Prostate gland (tissue), 2 donors: Measurements from ENCODE around the gene TMEM114.

ENCODE experiments used
- POLR2A ChIP-seq: fragments of 450-650 bp; IDR thresholded peaks from one replicate; pipeline ENCODE4 v1.6.1; 2016; ENCODE audit warnings: antibody characterized with exemption, mild to moderate bottlenecking
- POLR2AphosphoS5 ChIP-seq: sonication (generic); formaldehyde crosslinking; IDR thresholded peaks from one replicate; pipeline ENCODE4 v1.6.1; 2017; ENCODE audit warnings: antibody characterized with exemption
- TF ChIP-seq, protein P1 (sequence below), 4 experiments: fragments of 200-600 bp in 2 of 4; fragments of 450-650 bp in 2 of 4; sonication (generic) in 2 of 4; IDR thresholded peaks; 1 replicate in 3 of 4; 2 replicates in 1 of 4; pipeline ENCODE4 v1.5.1; 2016 to 2019; ENCODE audit warnings: antibody characterized with exemption in 4 of 4, mild to moderate bottlenecking in 2 of 4, moderate library complexity in 2 of 4

DNA sequence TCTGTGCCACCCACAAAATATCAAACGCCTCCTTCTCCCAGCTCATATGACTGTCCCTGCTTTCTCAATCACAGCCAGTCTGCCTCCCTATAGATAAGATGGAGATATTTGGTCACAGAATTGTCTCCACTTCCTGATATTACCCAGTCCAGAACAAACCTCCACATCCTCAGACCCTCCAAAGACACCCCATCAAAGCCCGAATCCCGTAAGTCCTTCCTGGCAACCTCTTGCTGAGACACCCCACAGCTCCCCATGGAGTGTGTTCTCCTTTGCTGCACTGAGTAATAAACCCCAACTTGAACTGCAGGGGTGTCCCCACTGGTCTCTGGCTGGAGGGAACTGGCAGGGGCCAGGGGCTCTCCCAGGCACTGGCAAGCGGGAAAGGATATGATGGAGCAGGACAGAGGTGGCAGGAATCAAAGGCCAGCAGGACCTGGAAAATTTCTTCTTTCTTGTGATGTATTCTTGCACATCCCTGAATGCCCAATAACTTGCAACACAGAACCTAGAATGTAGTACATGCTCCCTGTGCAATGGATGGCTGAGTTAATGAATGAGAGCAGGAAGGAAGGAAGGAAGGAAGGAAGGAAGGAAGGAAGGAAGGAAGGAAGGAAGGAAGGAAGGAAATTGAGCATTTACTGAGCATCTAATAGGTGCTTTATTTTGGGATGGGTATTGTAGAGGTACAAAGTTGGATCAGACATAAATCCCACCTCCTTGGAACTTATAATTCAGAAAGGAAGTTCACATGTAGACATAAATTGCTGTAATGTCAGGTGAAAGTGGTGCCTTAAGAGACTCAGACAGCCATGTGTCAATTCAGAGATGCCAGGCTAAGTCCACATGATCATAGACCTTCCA is 13.9 kb downstream of the TMEM114 start:
- no peak for TF ChIP-seq POLR2AphosphoS5
- TF ChIP-seq POLR2A: no peak
- TF ChIP-seq, protein P1, sequence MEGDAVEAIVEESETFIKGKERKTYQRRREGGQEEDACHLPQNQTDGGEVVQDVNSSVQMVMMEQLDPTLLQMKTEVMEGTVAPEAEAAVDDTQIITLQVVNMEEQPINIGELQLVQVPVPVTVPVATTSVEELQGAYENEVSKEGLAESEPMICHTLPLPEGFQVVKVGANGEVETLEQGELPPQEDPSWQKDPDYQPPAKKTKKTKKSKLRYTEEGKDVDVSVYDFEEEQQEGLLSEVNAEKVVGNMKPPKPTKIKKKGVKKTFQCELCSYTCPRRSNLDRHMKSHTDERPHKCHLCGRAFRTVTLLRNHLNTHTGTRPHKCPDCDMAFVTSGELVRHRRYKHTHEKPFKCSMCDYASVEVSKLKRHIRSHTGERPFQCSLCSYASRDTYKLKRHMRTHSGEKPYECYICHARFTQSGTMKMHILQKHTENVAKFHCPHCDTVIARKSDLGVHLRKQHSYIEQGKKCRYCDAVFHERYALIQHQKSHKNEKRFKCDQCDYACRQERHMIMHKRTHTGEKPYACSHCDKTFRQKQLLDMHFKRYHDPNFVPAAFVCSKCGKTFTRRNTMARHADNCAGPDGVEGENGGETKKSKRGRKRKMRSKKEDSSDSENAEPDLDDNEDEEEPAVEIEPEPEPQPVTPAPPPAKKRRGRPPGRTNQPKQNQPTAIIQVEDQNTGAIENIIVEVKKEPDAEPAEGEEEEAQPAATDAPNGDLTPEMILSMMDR (IDR thresholded peaks at IDR 0.05): no peak
